ENCODE results near the gene LMBR1.

- TF ChIP-seq CTCF (IDR thresholded peaks at IDR 0.05) (no peak), POLR2A (IDR thresholded peaks at IDR 0.05; ENCODE audit: low read depth) (no peak), EP300 (IDR thresholded peaks at IDR 0.05) (no peak)
Observed at GRCh38 chr7:156940421-156941122, 47.6 kb upstream of the LMBR1 start.
